Measurements from ENCODE around the gene ASCL3. TPM values are rescaled to one million over a fixed set of nuclear protein-coding genes. Genes with fewer than 3 reads are reported as not detected.

The ASCL3 gene
- polyA plus RNA-seq, 2 of the 4 experiments (the other 2 are of a cell fraction), result not detected

DNA sequence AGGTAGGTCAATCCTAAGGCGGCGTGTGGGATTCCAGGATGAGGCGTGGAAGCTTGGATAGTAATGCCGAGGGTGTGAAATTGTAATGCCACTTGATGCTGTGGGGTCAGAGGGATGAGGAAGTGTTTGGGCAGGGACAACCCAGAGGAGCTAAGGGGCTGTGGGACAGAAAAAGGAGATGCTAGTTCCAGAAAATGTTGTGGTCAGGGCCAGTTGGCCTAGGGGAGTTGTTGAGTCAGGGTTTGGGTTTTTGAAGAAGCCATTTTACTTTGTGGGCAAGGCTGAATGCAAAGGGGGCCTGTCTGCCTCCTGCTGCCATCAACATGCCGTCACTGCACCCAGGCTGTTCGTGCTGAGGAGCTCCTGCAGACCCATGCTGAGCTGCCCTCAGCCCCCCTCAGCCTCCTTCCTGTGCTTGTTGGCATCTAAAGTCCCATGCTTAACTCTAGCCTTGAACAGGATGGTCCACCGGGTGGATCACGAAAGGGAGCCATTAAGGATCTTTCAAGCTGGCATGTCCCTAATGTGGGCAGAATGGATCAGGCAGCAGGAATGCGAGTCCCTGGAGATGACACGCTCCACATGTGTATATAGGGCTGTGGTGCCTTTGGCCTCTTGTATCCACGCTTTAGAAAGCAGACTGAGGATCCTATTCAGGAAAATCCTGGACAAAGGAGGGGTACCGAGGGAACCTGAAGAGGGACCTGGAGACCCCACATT is 12.2 kb downstream of the ASCL3 start (continued):
- TF ChIP-seq MAFK (IDR thresholded peaks at IDR 0.05; ENCODE audit: partially characterized antibody) (no peak), RARB (CRISPR knock-in tag; IDR thresholded peaks at IDR 0.05) (no peak), KDM1A (IDR thresholded peaks at IDR 0.05; ENCODE audit: low read depth) (no peak)

DNA sequence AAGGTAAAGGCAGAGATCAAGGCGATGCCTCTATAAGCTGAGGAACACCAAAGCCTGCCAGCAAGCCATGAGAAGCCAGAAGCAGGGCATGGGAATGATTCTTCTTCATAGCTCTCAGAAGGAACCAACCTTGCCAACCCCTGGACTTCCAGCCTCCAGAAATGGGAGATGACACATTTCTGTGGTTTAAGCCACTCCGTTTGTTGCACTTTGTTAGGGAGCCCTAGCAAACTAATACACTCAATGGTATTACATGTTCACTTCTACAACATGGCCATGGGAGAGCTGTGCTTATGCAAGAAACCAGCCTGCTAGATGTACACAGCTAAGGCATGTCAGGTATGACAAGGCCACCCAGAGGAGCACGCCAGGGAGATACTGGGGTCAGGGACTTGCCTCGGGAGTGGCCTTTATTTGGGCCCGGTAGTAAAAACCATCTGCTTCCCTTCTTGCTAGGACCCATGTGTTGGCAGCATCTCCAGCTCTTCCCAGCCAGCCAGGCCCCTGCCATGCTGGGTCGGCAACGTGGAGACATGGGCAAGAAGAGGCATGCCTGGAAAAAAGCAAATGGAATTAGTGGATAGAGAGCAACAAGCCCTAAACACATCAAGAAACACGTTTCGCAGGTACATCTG is 13.7 kb downstream of the ASCL3 start:
- ChIA-PET CTCF (interaction anchor here (1.6 to 3.5 kb wide), 2 partner anchors 15 to 31 kb away, joined by 4 to 17 read pairs; no protein-coding TSS in a partner anchor), POLR2A (no interaction called here)
- Histone ChIP-seq H3K9me3 (no peaks in the 10 kb centered on the region), H3K4me3 (no peak overlapping the region), H3K4me1 (no peaks in the 10 kb centered on the region), H3K27ac (no peak overlapping the region), H3K4me2 (no peak overlapping the region)
- 88% methylated on average over 9 of the region's 9 CpGs for WGBS (ENCODE audit: missing lambda C conversion rate)
- TF ChIP-seq NR3C1 (IDR thresholded peaks at IDR 0.05) (no peak), HDAC2 (IDR thresholded peaks at IDR 0.05) (no peak), JUN (IDR thresholded peaks at IDR 0.05) (no peak)
- no peak for ATAC-seq
- no peak for FAIRE-seq
- no peak for DNase-seq (ENCODE audit: low read depth in 1 of 2, low spot score in 1 of 2)

DNA sequence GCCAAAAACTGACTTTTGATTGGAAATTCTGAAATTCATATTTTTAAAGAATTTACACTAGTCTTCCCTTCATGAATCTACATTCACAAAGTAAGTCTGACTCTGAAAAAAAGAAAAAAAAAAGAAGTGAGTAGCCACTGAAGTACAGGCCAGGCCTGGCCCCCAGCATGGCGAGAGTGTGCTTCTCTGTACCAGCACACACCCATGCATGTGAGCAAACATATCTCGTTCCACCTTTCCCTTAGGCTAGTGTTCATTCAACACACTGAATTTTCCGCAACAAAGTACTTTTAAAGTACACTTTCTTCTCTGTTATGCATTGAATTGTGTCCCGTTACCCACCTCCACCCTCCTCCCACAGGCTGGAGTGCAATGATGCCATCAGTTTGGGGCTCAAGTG is 14.6 kb downstream of the ASCL3 start:
- no peaks in the 10 kb centered on the region for H3K9me3 ChIP-seq
- H3K27ac ChIP-seq, result no peak overlapping the region
- H3K4me2 ChIP-seq, result no peak overlapping the region
- DNase-seq (ENCODE audit: low read depth in 1 of 2, low spot score in 1 of 2) (no peak), ATAC-seq (no peak), FAIRE-seq (no peak)
- WGBS (ENCODE audit: missing lambda C conversion rate), result 92% methylated on average over 4 of the region's 4 CpGs
- POLR2A ChIA-PET, result no interaction called here
- TF ChIP-seq, protein P1, sequence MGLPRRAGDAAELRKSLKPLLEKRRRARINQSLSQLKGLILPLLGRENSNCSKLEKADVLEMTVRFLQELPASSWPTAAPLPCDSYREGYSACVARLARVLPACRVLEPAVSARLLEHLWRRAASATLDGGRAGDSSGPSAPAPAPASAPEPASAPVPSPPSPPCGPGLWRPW (IDR thresholded peaks at IDR 0.05), result no peak
- no peak for TF ChIP-seq KDM1A (IDR thresholded peaks at IDR 0.05; ENCODE audit: low read depth)
- no peak for TF ChIP-seq EP300 (IDR thresholded peaks at IDR 0.05)
- TF ChIP-seq JUNB (IDR thresholded peaks at IDR 0.05), result no peak
- TF ChIP-seq HOXB13 (CRISPR knock-in tag; IDR thresholded peaks at IDR 0.05; ENCODE audit: low read depth), result no peak
- no peak for TF ChIP-seq NPAS2 (CRISPR knock-in tag; IDR thresholded peaks at IDR 0.05; ENCODE audit: borderline replicate concordance)
- no peak for TF ChIP-seq HOXA7 (CRISPR knock-in tag; IDR thresholded peaks at IDR 0.05)
- no peak for TF ChIP-seq HDAC2 (IDR thresholded peaks at IDR 0.05)
- TF ChIP-seq, protein P2, sequence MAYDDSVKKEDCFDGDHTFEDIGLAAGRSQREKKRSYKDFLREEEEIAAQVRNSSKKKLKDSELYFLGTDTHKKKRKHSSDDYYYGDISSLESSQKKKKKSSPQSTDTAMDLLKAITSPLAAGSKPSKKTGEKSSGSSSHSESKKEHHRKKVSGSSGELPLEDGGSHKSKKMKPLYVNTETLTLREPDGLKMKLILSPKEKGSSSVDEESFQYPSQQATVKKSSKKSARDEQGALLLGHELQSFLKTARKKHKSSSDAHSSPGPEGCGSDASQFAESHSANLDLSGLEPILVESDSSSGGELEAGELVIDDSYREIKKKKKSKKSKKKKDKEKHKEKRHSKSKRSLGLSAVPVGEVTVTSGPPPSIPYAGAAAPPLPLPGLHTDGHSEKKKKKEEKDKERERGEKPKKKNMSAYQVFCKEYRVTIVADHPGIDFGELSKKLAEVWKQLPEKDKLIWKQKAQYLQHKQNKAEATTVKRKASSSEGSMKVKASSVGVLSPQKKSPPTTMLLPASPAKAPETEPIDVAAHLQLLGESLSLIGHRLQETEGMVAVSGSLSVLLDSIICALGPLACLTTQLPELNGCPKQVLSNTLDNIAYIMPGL (CRISPR knock-in tag; IDR thresholded peaks at IDR 0.05; ENCODE audit: borderline replicate concordance), result no peak
- TF ChIP-seq POLR2A (IDR thresholded peaks at IDR 0.05; ENCODE audit: low read length), result no peak
- TF ChIP-seq CBX2 (IDR thresholded peaks at IDR 0.05; ENCODE audit: borderline replicate concordance, low read depth), result no peak
- no peak for TF ChIP-seq KDM5A (IDR thresholded peaks at IDR 0.05)
- CTCF ChIA-PET, result interaction anchor here (1.1 to 3.5 kb wide), 4 partner anchors 10 to 31 kb away, joined by 3 to 17 read pairs (median 8); no protein-coding TSS in a partner anchor
- H3K4me1 ChIP-seq, result no peaks in the 10 kb centered on the region
- H3K4me3 ChIP-seq, result no peak overlapping the region

DNA sequence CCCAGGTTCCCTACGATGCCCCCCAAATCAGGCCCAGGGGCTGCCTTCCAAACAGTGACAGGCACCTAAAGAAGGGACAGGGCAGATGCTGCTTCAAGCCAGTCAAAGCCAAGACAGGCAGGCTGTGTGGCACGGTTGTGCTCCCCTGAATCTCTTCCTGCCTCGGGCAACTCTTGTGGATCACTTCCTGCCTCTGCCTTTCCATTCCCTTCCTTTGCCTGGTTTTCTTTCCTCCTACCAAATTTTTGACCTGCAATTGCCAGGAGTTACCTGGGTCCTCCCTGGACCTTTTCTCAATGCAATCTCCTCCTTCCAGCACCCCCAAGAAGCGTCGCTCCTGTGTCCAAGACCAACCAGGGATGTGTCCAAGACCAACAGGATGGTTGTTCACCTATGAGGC is 15.6 kb downstream of the ASCL3 start:
- CTCF ChIA-PET, result interaction anchor here (0.7 to 3.5 kb wide), 4 partner anchors 9 to 32 kb away, joined by 3 to 17 read pairs (median 8); no protein-coding TSS in a partner anchor
- POLR2A ChIA-PET, result no interaction called here
- no peak for FAIRE-seq
- Histone ChIP-seq H3K27ac (no peak overlapping the region), H3K4me3 (no peak overlapping the region), H3K4me2 (no peak overlapping the region), H3K9me3 (no peaks in the 10 kb centered on the region), H3K4me1 (no peaks in the 10 kb centered on the region)
- WGBS (ENCODE audit: missing lambda C conversion rate), result 88% methylated on average over 5 of the region's 5 CpGs
- TF ChIP-seq FOSB (CRISPR knock-in tag; IDR thresholded peaks at IDR 0.05), result no peak
- TF ChIP-seq KDM1A (IDR thresholded peaks at IDR 0.05; ENCODE audit: low read depth), result no peak
- no peak for TF ChIP-seq NR3C1 (IDR thresholded peaks at IDR 0.05)
- TF ChIP-seq JUN (IDR thresholded peaks at IDR 0.05), result no peak
- no peak for DNase-seq (ENCODE audit: low read depth in 1 of 2, low spot score in 1 of 2)
- no peak for ATAC-seq
